Ishikawa (cell line): ENCODE data around the gene SLIT3.

Source experiments
- EP300 ChIP-seq: IDR thresholded peaks from 2 replicates; pipeline ENCODE4 v1.6.1; 2012; ENCODE audit warnings: borderline replicate concordance
- MAX ChIP-seq: IDR thresholded peaks from 2 replicates; pipeline ENCODE4 v1.6.1; 2012
- NFIC ChIP-seq: IDR thresholded peaks from 2 replicates; pipeline ENCODE4 v1.6.1; 2012
- REST ChIP-seq: IDR thresholded peaks from 2 replicates; pipeline ENCODE4 v1.6.1; 2012; ENCODE audit warnings: low read depth, mild to moderate bottlenecking
- TAF1 ChIP-seq: IDR thresholded peaks from 2 replicates; pipeline ENCODE4 v1.6.1; 2012; ENCODE audit warnings: low read depth, mild to moderate bottlenecking
- YY1 ChIP-seq: IDR thresholded peaks from 2 replicates; pipeline ENCODE4 v1.6.1; 2012; ENCODE audit warnings: low read depth

- TF ChIP-seq REST (no peak), NFIC (no peak), EP300 (no peak), YY1 (no peak), TAF1 (no peak), MAX (no peak)
Measured at GRCh38 chr5:168784454-168784853, 516.5 kb downstream of the SLIT3 start.
